Caco-2 (cell line): ENCODE results near the gene AP5S1. TPM values are rescaled to one million over a fixed set of nuclear protein-coding genes. Genes with fewer than 3 reads are reported as not detected.

Source experiments
- BruUV-seq: library from RNA; stranded (reverse); fragments of 400-500 nt; replicated peaks from 2 replicates; lab custom pipeline; 2021; lab: Mats Ljungman, UMichigan
- CTCF ChIA-PET: fragments of 300-600 bp; sonication (Branson Sonifier 250); formaldehyde crosslinking; loops from one replicate; lab custom pipeline; 2022; ENCODE audit warnings: antibody characterized with exemption; lab: Charles Lee
- POLR2A ChIA-PET: fragments of 300-600 bp; sonication (Branson Sonifier 250); formaldehyde crosslinking; loops from one replicate; lab custom pipeline; 2022; ENCODE audit warnings: antibody characterized with exemption; lab: Charles Lee
- DNase-seq, 2 experiments: peaks; one replicate each; pipeline versions ENCODE4 v3.0.0 to v3.0.0-alpha.2; 2020 to 2022
- H3K27me3 ChIP-seq: replicated peaks from 2 replicates; pipeline ENCODE4 v1.6.0; 2011; ENCODE audit warnings: low read length; ENCODE audit not compliant: control insufficient read depth, insufficient read depth
- H3K36me3 ChIP-seq: 2 replicates; pipeline ENCODE4 v1.5.1; 2011; ENCODE audit warnings: low read length; ENCODE audit not compliant: control insufficient read depth, insufficient read depth
- H3K4me1 ChIP-seq: fragments of 250-450 bp; sonication (Bioruptor Pico); 2 replicates; pipeline ENCODE4 v1.5.1; 2020; ENCODE audit warnings: mild to moderate bottlenecking
- H3K4me3 ChIP-seq: 2 replicates; pipeline ENCODE4 v1.5.1; 2011; ENCODE audit warnings: low read depth, mild to moderate bottlenecking, control low read depth, low read length
- H3K9me3 ChIP-seq: fragments of 250-450 bp; sonication (Bioruptor Pico); 2 replicates; pipeline ENCODE4 v1.5.1; 2020; ENCODE audit warnings: mild to moderate bottlenecking, moderate library complexity
- H3K27ac Mint-ChIP-seq: one replicate; pipeline ENCODE4 v1.8.0; 2022; ENCODE audit warnings: mixed read lengths; ENCODE audit not compliant: unreplicated experiment
- H3K27me3 Mint-ChIP-seq: one replicate; pipeline ENCODE4 v1.8.0; 2022; ENCODE audit warnings: mixed read lengths; ENCODE audit not compliant: insufficient read depth, unreplicated experiment
- H3K36me3 Mint-ChIP-seq: one replicate; pipeline ENCODE4 v1.8.0; 2022; ENCODE audit warnings: mild to moderate bottlenecking, mixed read lengths; ENCODE audit not compliant: insufficient read depth, unreplicated experiment
- H3K4me1 Mint-ChIP-seq: one replicate; pipeline ENCODE4 v1.8.0; 2022; ENCODE audit warnings: low read depth, mixed read lengths; ENCODE audit not compliant: unreplicated experiment
- H3K4me3 Mint-ChIP-seq: one replicate; pipeline ENCODE4 v1.8.0; 2022; ENCODE audit warnings: mild to moderate bottlenecking, moderate library complexity, mixed read lengths; ENCODE audit not compliant: unreplicated experiment
- H3K9me3 Mint-ChIP-seq: one replicate; pipeline ENCODE4 v1.8.0; 2022; ENCODE audit warnings: mixed read lengths; ENCODE audit not compliant: unreplicated experiment
- intact Hi-C: fragments of 100-400 bp; cut with micrococcal nuclease; formaldehyde crosslinking; loops from one replicate; pipeline ENCODE4 v1.10.0; 2022; ENCODE audit not compliant: unreplicated experiment
- total RNA-seq: library from RNA; stranded (reverse); gene quantifications from 2 replicates; pipeline ENCODE4 v1.2.3, GENCODE V29; 2022
- TF ChIP-seq, protein P1 (sequence below), 2 experiments: fragments of 200-600 bp in 1 of 2; IDR thresholded peaks; 1 replicate in 1 of 2; 2 replicates in 1 of 2; pipeline versions ENCODE4 v1.5.1 to v1.8.0; 2011 to 2022; ENCODE audit warnings: antibody characterized with exemption in 1 of 2, control low read depth in 1 of 2, inconsistent platforms in 1 of 2, low read depth in 1 of 2, low read length in 1 of 2, mild to moderate bottlenecking in 1 of 2, moderate library complexity in 1 of 2; ENCODE audit not compliant: insufficient read depth in 1 of 2, severe bottlenecking in 1 of 2, unreplicated experiment in 1 of 2

Gene AP5S1
- total RNA-seq, 1 experiment from 2014 or later = 17.3 TPM

DNA sequence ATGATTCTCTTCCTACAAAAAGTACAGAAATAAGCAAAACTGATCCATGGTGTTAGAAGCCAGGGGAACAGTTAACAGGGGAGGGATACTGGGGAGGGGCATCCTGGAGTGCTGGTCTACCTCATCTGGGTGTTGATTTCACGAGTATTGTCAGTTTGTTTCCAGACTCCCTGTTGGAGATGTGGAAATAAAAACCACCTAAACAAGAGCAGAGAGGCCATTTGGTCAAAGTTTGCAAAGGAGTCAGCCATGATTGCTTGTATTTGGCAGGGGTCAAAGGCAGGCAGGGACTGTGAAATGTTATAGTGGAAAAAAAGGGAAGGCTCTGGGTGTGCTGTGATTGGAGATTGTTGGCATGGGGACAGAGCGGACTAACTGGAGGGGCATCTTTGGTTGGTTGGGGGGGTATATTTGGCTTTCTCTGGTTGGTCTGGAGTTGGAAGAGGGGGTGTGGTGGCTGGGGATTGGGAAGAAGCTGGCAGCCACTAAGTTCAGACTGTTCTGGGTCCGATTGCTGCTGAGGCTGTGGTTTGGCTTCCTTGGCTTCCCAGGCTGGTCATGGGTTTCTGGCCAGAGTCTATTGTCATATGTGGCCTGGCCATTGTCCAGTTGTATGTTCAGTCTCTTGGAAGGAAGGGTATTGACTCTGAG is 54.0 kb downstream of the AP5S1 start:
- H3K36me3 Mint-ChIP-seq = peaks cover 52% of the 10 kb centered on the region
- no peaks in the 10 kb centered on the region for H3K9me3 Mint-ChIP-seq
- DNase-seq = no peak
- no peak overlapping the region for H3K27ac Mint-ChIP-seq
- H3K36me3 ChIP-seq = no peaks in the 10 kb centered on the region; the same call in none of the 2 replicates
- peaks cover 8% of the 10 kb centered on the region for H3K4me1 Mint-ChIP-seq
- TF ChIP-seq, protein P1, sequence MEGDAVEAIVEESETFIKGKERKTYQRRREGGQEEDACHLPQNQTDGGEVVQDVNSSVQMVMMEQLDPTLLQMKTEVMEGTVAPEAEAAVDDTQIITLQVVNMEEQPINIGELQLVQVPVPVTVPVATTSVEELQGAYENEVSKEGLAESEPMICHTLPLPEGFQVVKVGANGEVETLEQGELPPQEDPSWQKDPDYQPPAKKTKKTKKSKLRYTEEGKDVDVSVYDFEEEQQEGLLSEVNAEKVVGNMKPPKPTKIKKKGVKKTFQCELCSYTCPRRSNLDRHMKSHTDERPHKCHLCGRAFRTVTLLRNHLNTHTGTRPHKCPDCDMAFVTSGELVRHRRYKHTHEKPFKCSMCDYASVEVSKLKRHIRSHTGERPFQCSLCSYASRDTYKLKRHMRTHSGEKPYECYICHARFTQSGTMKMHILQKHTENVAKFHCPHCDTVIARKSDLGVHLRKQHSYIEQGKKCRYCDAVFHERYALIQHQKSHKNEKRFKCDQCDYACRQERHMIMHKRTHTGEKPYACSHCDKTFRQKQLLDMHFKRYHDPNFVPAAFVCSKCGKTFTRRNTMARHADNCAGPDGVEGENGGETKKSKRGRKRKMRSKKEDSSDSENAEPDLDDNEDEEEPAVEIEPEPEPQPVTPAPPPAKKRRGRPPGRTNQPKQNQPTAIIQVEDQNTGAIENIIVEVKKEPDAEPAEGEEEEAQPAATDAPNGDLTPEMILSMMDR (IDR thresholded peaks at IDR 0.05; ENCODE audit: insufficient read depth in 1 of 2, low read depth in 1 of 2, low read length in 1 of 2, severe bottlenecking in 1 of 2, unreplicated experiment in 1 of 2) = no peak
- H3K27me3 ChIP-seq = no peaks in the 10 kb centered on the region
- ChIA-PET POLR2A (no interaction called here), CTCF (no interaction called here)
- no peak overlapping the region for H3K4me3 Mint-ChIP-seq
- BruUV-seq = no TSS peak
- H3K27me3 Mint-ChIP-seq = no peaks in the 10 kb centered on the region
- peaks cover 9% of the 10 kb centered on the region; the same call in 1 of the 2 replicates for H3K4me1 ChIP-seq
- intact Hi-C loops = no loop called here
- H3K9me3 ChIP-seq = no peaks in the 10 kb centered on the region
- no peak overlapping the region for H3K4me3 ChIP-seq

DNA sequence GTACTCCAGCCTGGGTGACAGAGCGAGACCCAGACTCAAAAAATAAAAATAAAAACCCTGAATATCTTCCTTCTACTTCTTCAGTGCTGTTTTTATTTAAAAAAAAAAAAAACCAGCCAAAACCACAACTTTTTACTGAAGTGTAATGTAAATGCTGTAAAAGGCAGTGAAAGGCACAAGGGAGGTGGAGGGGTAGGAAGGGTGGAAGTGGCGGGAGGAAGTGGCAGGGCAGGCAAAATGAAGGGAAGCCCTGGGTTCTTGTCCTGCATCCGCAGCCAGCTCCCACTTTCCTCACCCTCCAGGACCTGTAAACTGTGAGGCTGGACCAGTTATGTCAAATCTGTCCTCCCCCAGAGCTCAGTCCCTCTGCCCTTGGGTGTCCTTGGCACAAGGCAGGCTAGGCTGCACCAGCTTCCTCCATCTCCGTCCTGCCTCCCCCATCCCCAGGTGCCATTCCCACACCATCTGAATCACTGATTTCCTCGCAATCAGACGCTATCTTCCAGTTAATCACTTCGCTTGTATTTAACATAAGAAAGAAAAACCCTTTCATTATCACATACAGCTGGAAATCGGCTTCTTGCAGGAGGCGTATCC is 55.1 kb downstream of the AP5S1 start:
- H3K36me3 ChIP-seq = no peaks in the 10 kb centered on the region; the same call in none of the 2 replicates
- peaks cover 7% of the 10 kb centered on the region for H3K4me1 Mint-ChIP-seq
- no peak overlapping the region for H3K27ac Mint-ChIP-seq
- H3K9me3 Mint-ChIP-seq = no peaks in the 10 kb centered on the region
- DNase-seq = no peak
- no TSS peak for BruUV-seq
- H3K27me3 ChIP-seq = no peaks in the 10 kb centered on the region
- H3K4me1 ChIP-seq = peaks cover 4% of the 10 kb centered on the region; the same call in 1 of the 2 replicates
- TF ChIP-seq, protein P1 (IDR thresholded peaks at IDR 0.05; ENCODE audit: insufficient read depth in 1 of 2, low read depth in 1 of 2, low read length in 1 of 2, severe bottlenecking in 1 of 2, unreplicated experiment in 1 of 2) = no peak
- ChIA-PET CTCF (no interaction called here), POLR2A (interaction anchor here (0.7 kb wide), 1 partner anchor 1582 kb away, joined by 6 read pairs; no protein-coding TSS in a partner anchor)
- no peaks in the 10 kb centered on the region for H3K27me3 Mint-ChIP-seq
- intact Hi-C loops = no loop called here
- H3K4me3 ChIP-seq = no peak overlapping the region
- no peak overlapping the region for H3K4me3 Mint-ChIP-seq
- peaks cover 42% of the 10 kb centered on the region for H3K36me3 Mint-ChIP-seq
- H3K9me3 ChIP-seq = no peaks in the 10 kb centered on the region

DNA sequence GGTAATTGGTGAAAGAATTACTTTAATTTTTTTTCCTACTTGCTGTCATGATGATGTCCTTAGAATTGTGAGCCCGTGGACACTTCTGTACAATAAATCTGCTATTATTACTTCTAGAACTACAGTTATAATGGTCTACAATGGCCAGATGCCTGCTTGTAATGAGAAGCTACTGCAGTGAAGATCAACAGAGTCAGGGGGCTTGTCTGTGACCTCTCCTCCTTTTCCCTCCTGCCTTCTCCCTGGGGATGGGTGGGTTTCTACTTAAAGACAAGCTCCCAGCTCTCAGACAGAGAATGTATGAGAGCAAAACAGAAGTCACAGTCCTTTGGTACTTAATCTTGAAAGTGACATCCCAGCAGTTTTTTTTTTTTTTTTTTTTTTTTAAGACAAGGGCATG is 55.7 kb downstream of the AP5S1 start:
- Mint-ChIP-seq H3K4me3 (no peak overlapping the region), H3K27me3 (no peaks in the 10 kb centered on the region), H3K9me3 (no peaks in the 10 kb centered on the region), H3K36me3 (peaks cover 42% of the 10 kb centered on the region), H3K4me1 (peaks cover 2% of the 10 kb centered on the region), H3K27ac (no peak overlapping the region)
- Histone ChIP-seq H3K27me3 (no peaks in the 10 kb centered on the region), H3K9me3 (no peaks in the 10 kb centered on the region), H3K4me1 (peaks cover 4% of the 10 kb centered on the region; the same call in 1 of the 2 replicates), H3K4me3 (no peak overlapping the region), H3K36me3 (no peaks in the 10 kb centered on the region; the same call in none of the 2 replicates)
- DNase-seq = no peak
- BruUV-seq = no TSS peak
- intact Hi-C loops = no loop called here
- CTCF ChIA-PET = no interaction called here
- POLR2A ChIA-PET = no interaction called here
- TF ChIP-seq, protein P1 (IDR thresholded peaks at IDR 0.05; ENCODE audit: insufficient read depth in 1 of 2, low read depth in 1 of 2, low read length in 1 of 2, severe bottlenecking in 1 of 2, unreplicated experiment in 1 of 2) = no peak
